Endothelial cell of umbilical vein (primary cell): Measurements from ENCODE around the gene ALX1.

Source experiments
- EZH2 ChIP-seq: IDR thresholded peaks from 2 replicates; pipeline ENCODE4 v1.6.1; 2012; ENCODE audit warnings: borderline replicate concordance, low read depth, mild to moderate bottlenecking, moderate library complexity, low read length, inconsistent platforms; ENCODE audit not compliant: severe bottlenecking
- MYC ChIP-seq: IDR thresholded peaks from one replicate; pipeline ENCODE4 v1.6.1; 2011; ENCODE audit warnings: mild to moderate bottlenecking, low read depth, low read length
- POLR2A ChIP-seq: IDR thresholded peaks from 2 replicates; pipeline ENCODE4 v1.6.1; 2012; ENCODE audit warnings: low read depth, mild to moderate bottlenecking, control low read depth, low read length
- TF ChIP-seq, protein P1 (sequence below), 2 donors: IDR thresholded peaks; 1 replicate in 1 of 2; 2 replicates in 1 of 2; pipeline ENCODE4 v1.5.1; 2011; ENCODE audit warnings: low read length in 2 of 2, mild to moderate bottlenecking in 2 of 2, moderate library complexity in 2 of 2, control low read depth in 1 of 2, inconsistent platforms in 1 of 2, low read depth in 1 of 2; ENCODE audit not compliant: insufficient read depth in 1 of 2; ENCODE audit errors: extremely low read depth in 1 of 2
- TF ChIP-seq, protein P2 (sequence below): IDR thresholded peaks from 2 replicates; pipeline ENCODE4 v1.6.1; 2011; ENCODE audit not compliant: insufficient read depth, insufficient read length

DNA sequence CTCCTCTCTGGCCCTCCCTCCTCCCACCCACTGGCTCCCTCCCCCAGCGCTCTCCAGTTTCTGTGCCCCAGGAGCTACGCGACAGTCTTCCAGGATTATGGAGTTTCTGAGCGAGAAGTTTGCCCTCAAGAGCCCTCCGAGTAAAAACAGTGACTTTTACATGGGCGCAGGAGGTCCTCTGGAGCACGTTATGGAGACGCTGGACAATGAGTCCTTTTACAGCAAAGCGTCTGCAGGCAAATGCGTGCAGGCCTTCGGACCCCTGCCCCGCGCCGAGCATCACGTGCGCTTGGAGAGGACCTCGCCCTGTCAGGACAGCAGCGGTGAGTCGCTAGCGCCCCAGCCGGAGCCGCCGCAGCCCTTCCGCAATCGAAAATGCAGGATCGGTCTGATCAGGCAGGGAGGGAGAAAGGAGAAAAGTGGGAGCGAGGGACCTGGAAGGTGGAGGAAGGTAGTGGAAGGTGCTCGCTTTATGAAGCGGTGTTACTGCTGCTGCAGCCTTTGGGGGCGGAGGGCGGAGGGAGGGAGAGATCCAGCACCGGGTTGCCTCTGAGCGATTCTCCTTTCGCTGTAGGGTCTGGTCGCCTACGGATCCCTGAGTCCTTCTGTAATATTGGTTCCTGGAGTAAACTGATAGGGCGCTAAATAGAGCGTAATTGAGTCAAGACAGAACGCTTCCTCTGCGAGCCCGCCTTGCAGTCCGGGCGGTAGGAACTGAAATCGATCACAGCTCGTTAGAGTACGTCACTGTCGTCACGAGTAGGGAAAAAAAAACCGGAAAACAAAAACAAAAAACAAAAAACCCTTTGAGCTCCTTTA, at the start of gene ALX1:
- TF ChIP-seq, protein P1, sequence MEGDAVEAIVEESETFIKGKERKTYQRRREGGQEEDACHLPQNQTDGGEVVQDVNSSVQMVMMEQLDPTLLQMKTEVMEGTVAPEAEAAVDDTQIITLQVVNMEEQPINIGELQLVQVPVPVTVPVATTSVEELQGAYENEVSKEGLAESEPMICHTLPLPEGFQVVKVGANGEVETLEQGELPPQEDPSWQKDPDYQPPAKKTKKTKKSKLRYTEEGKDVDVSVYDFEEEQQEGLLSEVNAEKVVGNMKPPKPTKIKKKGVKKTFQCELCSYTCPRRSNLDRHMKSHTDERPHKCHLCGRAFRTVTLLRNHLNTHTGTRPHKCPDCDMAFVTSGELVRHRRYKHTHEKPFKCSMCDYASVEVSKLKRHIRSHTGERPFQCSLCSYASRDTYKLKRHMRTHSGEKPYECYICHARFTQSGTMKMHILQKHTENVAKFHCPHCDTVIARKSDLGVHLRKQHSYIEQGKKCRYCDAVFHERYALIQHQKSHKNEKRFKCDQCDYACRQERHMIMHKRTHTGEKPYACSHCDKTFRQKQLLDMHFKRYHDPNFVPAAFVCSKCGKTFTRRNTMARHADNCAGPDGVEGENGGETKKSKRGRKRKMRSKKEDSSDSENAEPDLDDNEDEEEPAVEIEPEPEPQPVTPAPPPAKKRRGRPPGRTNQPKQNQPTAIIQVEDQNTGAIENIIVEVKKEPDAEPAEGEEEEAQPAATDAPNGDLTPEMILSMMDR (IDR thresholded peaks at IDR 0.05; ENCODE audit: extremely low read depth in 1 of 2, insufficient read depth in 1 of 2, low read depth in 1 of 2, low read length in 2 of 2), result peak in 1 of 2 donors; percentile 8
- TF ChIP-seq POLR2A (peak; percentile 71), EZH2 (no peak), MYC (no peak)
- TF ChIP-seq, protein P2, sequence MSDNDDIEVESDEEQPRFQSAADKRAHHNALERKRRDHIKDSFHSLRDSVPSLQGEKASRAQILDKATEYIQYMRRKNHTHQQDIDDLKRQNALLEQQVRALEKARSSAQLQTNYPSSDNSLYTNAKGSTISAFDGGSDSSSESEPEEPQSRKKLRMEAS, result peak; percentile 53
